CD4-positive, alpha-beta T cell treated with Interleukin-4 for 1 hour (primary cell): Measurements from ENCODE around the gene LRRC36.

Experiments
- DNase-seq, 2 donors: peaks; one replicate each; pipeline ENCODE4 v3.0.0-alpha.2; 2020 to 2022

LRRC36 gene

GRCh38 chr16:67296420-67296819 lies 30.2 kb upstream of the LRRC36 start:
- DNase-seq, result no peak

- no peak for DNase-seq
These were observed 28.3 kb upstream of the LRRC36 start for GRCh38 chr16:67298277-67298676.

- DNase-seq, result no peak
These were observed 27.3 kb upstream of the LRRC36 start for GRCh38 chr16:67299269-67299668.

GRCh38 chr16:67301080-67301782 lies 25.4 kb upstream of the LRRC36 start:
- DNase-seq, result no peak

- no peak for DNase-seq
These were observed 24.5 kb upstream of the LRRC36 start for GRCh38 chr16:67302076-67302475.

GRCh38 chr16:67302970-67303369 lies 23.6 kb upstream of the LRRC36 start:
- no peak for DNase-seq

- no peak for DNase-seq
These were observed 22.6 kb upstream of the LRRC36 start for GRCh38 chr16:67304020-67304419.

- DNase-seq, result no peak
These were observed 21.2 kb upstream of the LRRC36 start for GRCh38 chr16:67305216-67306071.

GRCh38 chr16:67310561-67310960 lies 16.1 kb upstream of the LRRC36 start:
- no peak for DNase-seq

GRCh38 chr16:67311607-67312488 lies 14.8 kb upstream of the LRRC36 start:
- DNase-seq, result no peak

GRCh38 chr16:67312719-67313118 lies 13.9 kb upstream of the LRRC36 start:
- DNase-seq, result no peak

- DNase-seq, result no peak
These were observed 8.8 kb upstream of the LRRC36 start for GRCh38 chr16:67317853-67318252.

- no peak for DNase-seq
These were observed 522 bp upstream of the LRRC36 start for GRCh38 chr16:67326115-67326471.

GRCh38 chr16:67327743-67328142 lies 1.1 kb downstream of the LRRC36 start:
- DNase-seq, result no peak

- DNase-seq, result no peak
These were observed 3.3 kb downstream of the LRRC36 start for GRCh38 chr16:67329901-67330300.

- DNase-seq, result no peak
These were observed 6.7 kb downstream of the LRRC36 start for GRCh38 chr16:67333315-67333714.

GRCh38 chr16:67336116-67336515 lies 9.5 kb downstream of the LRRC36 start:
- DNase-seq, result no peak

GRCh38 chr16:67336648-67337047 lies 10.0 kb downstream of the LRRC36 start:
- no peak for DNase-seq

GRCh38 chr16:67339453-67339852 lies 12.8 kb downstream of the LRRC36 start:
- DNase-seq, result no peak

GRCh38 chr16:67341250-67341649 lies 14.6 kb downstream of the LRRC36 start:
- DNase-seq, result no peak

GRCh38 chr16:67342616-67343015 lies 16.0 kb downstream of the LRRC36 start:
- no peak for DNase-seq

GRCh38 chr16:67345401-67345800 lies 18.8 kb downstream of the LRRC36 start:
- no peak for DNase-seq

GRCh38 chr16:67346341-67346740 lies 19.7 kb downstream of the LRRC36 start:
- no peak for DNase-seq
